ENCODE data around the gene FBN1.

FBN1 gene

GRCh38 chr15:48373821-48374451, 271.6 kb downstream of the FBN1 start:
- Histone ChIP-seq H3K4me1 (no peaks in the 10 kb centered on the region), H3K4me3 (no peak overlapping the region), H3K36me3 (replicated peaks) (no peaks in the 10 kb centered on the region), H3K27me3 (ENCODE audit: low read depth) (peaks cover 4% of the 10 kb centered on the region; the same call in 1 of the 2 replicates), H3K9me3 (no peaks in the 10 kb centered on the region; the same call in 1 of the 2 replicates)
- in situ Hi-C loops (cut with MboI; ENCODE audit: low sequenced_read_pairs), result loop anchor here (25.0 kb wide), 1 partner anchor 488 kb away; no protein-coding TSS in a partner anchor
- DNase-seq (ENCODE audit: low spot score in 2 of 2), result no peak

- Histone ChIP-seq H3K9me3 (no peaks in the 10 kb centered on the region; the same call in 1 of the 2 replicates), H3K4me3 (no peak overlapping the region), H3K4me1 (no peaks in the 10 kb centered on the region), H3K27me3 (ENCODE audit: low read depth) (peaks cover 4% of the 10 kb centered on the region; the same call in 1 of the 2 replicates), H3K36me3 (replicated peaks) (no peaks in the 10 kb centered on the region)
- DNase-seq (ENCODE audit: low spot score in 2 of 2), result no peak
- in situ Hi-C loops (cut with MboI; ENCODE audit: low sequenced_read_pairs), result loop anchor here (25.0 kb wide), 1 partner anchor 490 kb away; no protein-coding TSS in a partner anchor
Observed at GRCh38 chr15:48371961-48372360, 273.5 kb downstream of the FBN1 start.

- Histone ChIP-seq H3K9me3 (no peaks in the 10 kb centered on the region; the same call in 1 of the 2 replicates), H3K27me3 (ENCODE audit: low read depth) (peaks cover 4% of the 10 kb centered on the region; the same call in 1 of the 2 replicates), H3K4me1 (no peaks in the 10 kb centered on the region), H3K4me3 (no peak overlapping the region), H3K36me3 (replicated peaks) (no peaks in the 10 kb centered on the region)
- DNase-seq (ENCODE audit: low spot score in 2 of 2), result no peak
- in situ Hi-C loops (cut with MboI; ENCODE audit: low sequenced_read_pairs), result loop anchor here (25.0 kb wide), 1 partner anchor 491 kb away; no protein-coding TSS in a partner anchor
Observed at GRCh38 chr15:48371550-48371949, 274.0 kb downstream of the FBN1 start.

GRCh38 chr15:48370460-48370859, 275.0 kb downstream of the FBN1 start:
- peaks cover 4% of the 10 kb centered on the region; the same call in 1 of the 2 replicates for H3K27me3 ChIP-seq (ENCODE audit: low read depth)
- no peak overlapping the region for H3K4me3 ChIP-seq
- DNase-seq (ENCODE audit: low spot score in 2 of 2), result no peak
- no peaks in the 10 kb centered on the region for H3K9me3 ChIP-seq
- in situ Hi-C loops (cut with MboI; ENCODE audit: low sequenced_read_pairs), result loop anchor here (25.0 kb wide), 1 partner anchor 492 kb away; no protein-coding TSS in a partner anchor
- H3K4me1 ChIP-seq, result no peaks in the 10 kb centered on the region
- H3K36me3 ChIP-seq (replicated peaks), result no peaks in the 10 kb centered on the region

- H3K27me3 ChIP-seq (ENCODE audit: low read depth), result no peaks in the 10 kb centered on the region
- H3K4me3 ChIP-seq, result no peak overlapping the region
- H3K4me1 ChIP-seq, result no peaks in the 10 kb centered on the region
- no peak for DNase-seq (ENCODE audit: low spot score in 2 of 2)
- H3K9me3 ChIP-seq, result no peaks in the 10 kb centered on the region
- no peaks in the 10 kb centered on the region for H3K36me3 ChIP-seq (replicated peaks)
- in situ Hi-C loops (cut with MboI; ENCODE audit: low sequenced_read_pairs), result loop anchor here (25.0 kb wide), 1 partner anchor 495 kb away; no protein-coding TSS in a partner anchor
Observed at GRCh38 chr15:48367483-48367882, 278.0 kb downstream of the FBN1 start.

- in situ Hi-C loops (cut with MboI; ENCODE audit: low sequenced_read_pairs), result loop anchor here (25.0 kb wide), 1 partner anchor 496 kb away; no protein-coding TSS in a partner anchor
- H3K4me3 ChIP-seq, result no peak overlapping the region
- no peak for DNase-seq (ENCODE audit: low spot score in 2 of 2)
Observed at GRCh38 chr15:48366584-48367312, 278.8 kb downstream of the FBN1 start.

GRCh38 chr15:48365575-48365974, 279.9 kb downstream of the FBN1 start:
- Histone ChIP-seq H3K4me1 (no peaks in the 10 kb centered on the region), H3K27me3 (ENCODE audit: low read depth) (no peaks in the 10 kb centered on the region), H3K9me3 (0 out of 2 replicates have a peak, but pooled peaks cover 2% of the 10 kb centered on the region), H3K4me3 (no peak overlapping the region), H3K36me3 (replicated peaks) (no peaks in the 10 kb centered on the region)
- no peak for DNase-seq (ENCODE audit: low spot score in 2 of 2)
- in situ Hi-C loops (cut with MboI; ENCODE audit: low sequenced_read_pairs), result loop anchor here (25.0 kb wide), 1 partner anchor 497 kb away; no protein-coding TSS in a partner anchor

More at GRCh38 chr15:48366584-48367312, 278.8 kb downstream of the FBN1 start:
- Histone ChIP-seq H3K36me3 (replicated peaks) (no peaks in the 10 kb centered on the region), H3K27me3 (ENCODE audit: low read depth) (no peaks in the 10 kb centered on the region), H3K9me3 (no peaks in the 10 kb centered on the region), H3K4me1 (no peaks in the 10 kb centered on the region)

- in situ Hi-C loops (cut with MboI; ENCODE audit: low sequenced_read_pairs), result loop anchor here (25.0 kb wide), 1 partner anchor 499 kb away; no protein-coding TSS in a partner anchor
- Histone ChIP-seq H3K36me3 (replicated peaks) (no peaks in the 10 kb centered on the region), H3K9me3 (0 out of 2 replicates have a peak, but pooled peaks cover 2% of the 10 kb centered on the region), H3K4me3 (no peak overlapping the region), H3K4me1 (peaks cover 3% of the 10 kb centered on the region), H3K27me3 (ENCODE audit: low read depth) (no peaks in the 10 kb centered on the region)
- no peak for DNase-seq (ENCODE audit: low spot score in 2 of 2)
Observed at GRCh38 chr15:48363474-48363873, 282.0 kb downstream of the FBN1 start.

- H3K36me3 ChIP-seq (replicated peaks), result no peaks in the 10 kb centered on the region
- H3K27me3 ChIP-seq (ENCODE audit: low read depth), result no peaks in the 10 kb centered on the region
- no peak overlapping the region for H3K4me3 ChIP-seq
- DNase-seq (ENCODE audit: low spot score in 2 of 2), result no peak
- 0 out of 2 replicates have a peak, but pooled peaks cover 2% of the 10 kb centered on the region for H3K9me3 ChIP-seq
- peaks cover 6% of the 10 kb centered on the region for H3K4me1 ChIP-seq
- in situ Hi-C loops (cut with MboI; ENCODE audit: low sequenced_read_pairs), result loop anchor here (25.0 kb wide), 1 partner anchor 501 kb away; no protein-coding TSS in a partner anchor
Observed at GRCh38 chr15:48361685-48362084, 283.8 kb downstream of the FBN1 start.

- Histone ChIP-seq H3K4me3 (no peak overlapping the region), H3K4me1 (peaks cover 6% of the 10 kb centered on the region)
Observed at GRCh38 chr15:48360841-48361240, 284.7 kb downstream of the FBN1 start.

More at GRCh38 chr15:48360841-48361240, 284.7 kb downstream of the FBN1 start:
- H3K9me3 ChIP-seq, result 0 out of 2 replicates have a peak, but pooled peaks cover 2% of the 10 kb centered on the region
- no peaks in the 10 kb centered on the region for H3K36me3 ChIP-seq (replicated peaks)
- DNase-seq (ENCODE audit: low spot score in 2 of 2), result no peak
- no peaks in the 10 kb centered on the region for H3K27me3 ChIP-seq (ENCODE audit: low read depth)
- in situ Hi-C loops (cut with MboI; ENCODE audit: low sequenced_read_pairs), result loop anchor here (25.0 kb wide), 1 partner anchor 501 kb away; no protein-coding TSS in a partner anchor

All from HAP-1 (cell line).